ENCODE data around the gene MIS12. TPM values are rescaled to one million over a fixed set of nuclear protein-coding genes. Genes with fewer than 3 reads are reported as not detected.

Gene MIS12
- total and polyA plus RNA-seq, 2 of the 13 experiments (the other 11 are each of a cell fraction or from before 2014, with no cell fraction given), result 13.4 to 28.0 TPM

- TF ChIP-seq HNF1A (IDR thresholded peaks at IDR 0.05; ENCODE audit: low read depth) (no peak), HNF1A (CRISPR knock-in tag; IDR thresholded peaks at IDR 0.05; ENCODE audit: borderline replicate concordance) (peak; percentile 19; the same call in 1 of the 2 replicates), ZNF737 (CRISPR knock-in tag; IDR thresholded peaks at IDR 0.05; ENCODE audit: borderline replicate concordance) (no peak), SALL1 (CRISPR knock-in tag; IDR thresholded peaks at IDR 0.05) (peak; percentile 75), SPEN (CRISPR knock-in tag; IDR thresholded peaks at IDR 0.05; ENCODE audit: low read depth) (no peak), KAT8 (CRISPR knock-in tag; IDR thresholded peaks at IDR 0.05) (peak; percentile 33; the same call in 1 of the 2 replicates), ARNTL (CRISPR knock-in tag; IDR thresholded peaks at IDR 0.05) (no peak), ZZZ3 (CRISPR knock-in tag; IDR thresholded peaks at IDR 0.05; ENCODE audit: borderline replicate concordance) (no peak), ZNF414 (CRISPR knock-in tag; IDR thresholded peaks at IDR 0.05) (no peak), HCFC1 (IDR thresholded peaks at IDR 0.05; ENCODE audit: low read depth, low read length) (no peak), NCOR1 (IDR thresholded peaks at IDR 0.05; ENCODE audit: borderline replicate concordance, low read length) (no peak), MIXL1 (CRISPR knock-in tag; IDR thresholded peaks at IDR 0.05) (no peak), ZNF777 (CRISPR knock-in tag; IDR thresholded peaks at IDR 0.05) (no peak), SMYD3 (CRISPR knock-in tag; IDR thresholded peaks at IDR 0.05) (no peak), ZBTB3 (CRISPR knock-in tag; IDR thresholded peaks at IDR 0.05; ENCODE audit: borderline replicate concordance, low read depth) (no peak)
- TF ChIP-seq, protein P1, sequence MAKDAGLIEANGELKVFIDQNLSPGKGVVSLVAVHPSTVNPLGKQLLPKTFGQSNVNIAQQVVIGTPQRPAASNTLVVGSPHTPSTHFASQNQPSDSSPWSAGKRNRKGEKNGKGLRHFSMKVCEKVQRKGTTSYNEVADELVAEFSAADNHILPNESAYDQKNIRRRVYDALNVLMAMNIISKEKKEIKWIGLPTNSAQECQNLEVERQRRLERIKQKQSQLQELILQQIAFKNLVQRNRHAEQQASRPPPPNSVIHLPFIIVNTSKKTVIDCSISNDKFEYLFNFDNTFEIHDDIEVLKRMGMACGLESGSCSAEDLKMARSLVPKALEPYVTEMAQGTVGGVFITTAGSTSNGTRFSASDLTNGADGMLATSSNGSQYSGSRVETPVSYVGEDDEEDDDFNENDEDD (CRISPR knock-in tag; IDR thresholded peaks at IDR 0.05; ENCODE audit: borderline replicate concordance), result no peak
- TF ChIP-seq, protein P2, sequence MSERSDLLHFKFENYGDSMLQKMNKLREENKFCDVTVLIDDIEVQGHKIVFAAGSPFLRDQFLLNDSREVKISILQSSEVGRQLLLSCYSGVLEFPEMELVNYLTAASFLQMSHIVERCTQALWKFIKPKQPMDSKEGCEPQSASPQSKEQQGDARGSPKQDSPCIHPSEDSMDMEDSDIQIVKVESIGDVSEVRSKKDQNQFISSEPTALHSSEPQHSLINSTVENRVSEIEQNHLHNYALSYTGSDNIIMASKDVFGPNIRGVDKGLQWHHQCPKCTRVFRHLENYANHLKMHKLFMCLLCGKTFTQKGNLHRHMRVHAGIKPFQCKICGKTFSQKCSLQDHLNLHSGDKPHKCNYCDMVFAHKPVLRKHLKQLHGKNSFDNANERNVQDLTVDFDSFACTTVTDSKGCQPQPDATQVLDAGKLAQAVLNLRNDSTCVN (CRISPR knock-in tag; IDR thresholded peaks at IDR 0.05; ENCODE audit: borderline replicate concordance), result 0 out of 2 replicates have a peak, but pooled peaks have one; percentile 30
- TF ChIP-seq, protein P3, sequence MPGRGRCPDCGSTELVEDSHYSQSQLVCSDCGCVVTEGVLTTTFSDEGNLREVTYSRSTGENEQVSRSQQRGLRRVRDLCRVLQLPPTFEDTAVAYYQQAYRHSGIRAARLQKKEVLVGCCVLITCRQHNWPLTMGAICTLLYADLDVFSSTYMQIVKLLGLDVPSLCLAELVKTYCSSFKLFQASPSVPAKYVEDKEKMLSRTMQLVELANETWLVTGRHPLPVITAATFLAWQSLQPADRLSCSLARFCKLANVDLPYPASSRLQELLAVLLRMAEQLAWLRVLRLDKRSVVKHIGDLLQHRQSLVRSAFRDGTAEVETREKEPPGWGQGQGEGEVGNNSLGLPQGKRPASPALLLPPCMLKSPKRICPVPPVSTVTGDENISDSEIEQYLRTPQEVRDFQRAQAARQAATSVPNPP (CRISPR knock-in tag; IDR thresholded peaks at IDR 0.05), result no peak
- TF ChIP-seq, protein P4, sequence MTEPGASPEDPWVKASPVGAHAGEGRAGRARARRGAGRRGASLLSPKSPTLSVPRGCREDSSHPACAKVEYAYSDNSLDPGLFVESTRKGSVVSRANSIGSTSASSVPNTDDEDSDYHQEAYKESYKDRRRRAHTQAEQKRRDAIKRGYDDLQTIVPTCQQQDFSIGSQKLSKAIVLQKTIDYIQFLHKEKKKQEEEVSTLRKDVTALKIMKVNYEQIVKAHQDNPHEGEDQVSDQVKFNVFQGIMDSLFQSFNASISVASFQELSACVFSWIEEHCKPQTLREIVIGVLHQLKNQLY (CRISPR knock-in tag; IDR thresholded peaks at IDR 0.05), result no peak
Observed at GRCh38 chr17:5500589-5501391, 14.4 kb downstream of the MIS12 start (continued).

All from HepG2 (cell line).